HG03457 (cell line): ENCODE data around the gene ZCWPW1.
"Not testable (repeated sequence)": the region's sequence is repeated elsewhere in the genome, so short reads cannot be mapped to it uniquely, and the experiment has no call there.

Experiments used
- ATAC-seq: cut with Tn5 transposase; IDR thresholded peaks from one replicate; pipeline ENCODE4 v1.9.1; 2021; ENCODE audit warnings: moderate number of reproducible peaks; ENCODE audit not compliant: unreplicated experiment

Gene ZCWPW1

GRCh38 chr7:100456562-100456961 is 28.1 kb upstream of the ZCWPW1 start:
- ATAC-seq: no peak

- ATAC-seq: no peak
These were observed 26.7 kb upstream of the ZCWPW1 start for GRCh38 chr7:100455206-100455605.

- ATAC-seq: not testable (repeated sequence)
These were observed 25.4 kb upstream of the ZCWPW1 start for GRCh38 chr7:100453854-100454253.

- no peak for ATAC-seq
These were observed 24.0 kb upstream of the ZCWPW1 start for GRCh38 chr7:100452513-100452912.

GRCh38 chr7:100449190-100449795 is 20.8 kb upstream of the ZCWPW1 start:
- ATAC-seq: no peak

GRCh38 chr7:100447363-100447762 is 18.9 kb upstream of the ZCWPW1 start:
- not testable (repeated sequence) for ATAC-seq

- no peak for ATAC-seq
These were observed 17.5 kb upstream of the ZCWPW1 start for GRCh38 chr7:100446040-100446439.

- ATAC-seq: no peak
These were observed 16.1 kb upstream of the ZCWPW1 start for GRCh38 chr7:100444311-100445278.

- ATAC-seq: no peak
These were observed 14.8 kb upstream of the ZCWPW1 start for GRCh38 chr7:100443096-100443840.

- no peak for ATAC-seq
These were observed 13.4 kb upstream of the ZCWPW1 start for GRCh38 chr7:100441641-100442535.

GRCh38 chr7:100439244-100439643 is 10.7 kb upstream of the ZCWPW1 start:
- not testable (repeated sequence) for ATAC-seq

GRCh38 chr7:100438731-100439130 is 10.2 kb upstream of the ZCWPW1 start:
- not testable (repeated sequence) for ATAC-seq

GRCh38 chr7:100438172-100438571 is 9.7 kb upstream of the ZCWPW1 start:
- no peak for ATAC-seq

GRCh38 chr7:100437150-100438100 is 8.9 kb upstream of the ZCWPW1 start:
- ATAC-seq: no peak

- peak; percentile 9 for ATAC-seq
These were observed 7.2 kb upstream of the ZCWPW1 start for GRCh38 chr7:100435401-100436304.

GRCh38 chr7:100434297-100435144 is 6.0 kb upstream of the ZCWPW1 start:
- ATAC-seq: no peak

GRCh38 chr7:100433592-100434296 is 5.2 kb upstream of the ZCWPW1 start:
- ATAC-seq: no peak
